Progenitor cell of endocrine pancreas (in vitro differentiated cells): Measurements from ENCODE around the gene SCAMP2. TPM values are rescaled to one million over a fixed set of nuclear protein-coding genes. Genes with fewer than 3 reads are reported as not detected.

ENCODE experiments used
- DNase-seq: peaks from one replicate; pipeline ENCODE4 v3.0.0; 2021; ENCODE audit warnings: low spot score; ENCODE audit not compliant: unreplicated experiment
- H3K27ac Mint-ChIP-seq: 2 replicates; pipeline ENCODE4 v1.8.0; 2021; ENCODE audit warnings: mild to moderate bottlenecking, moderate library complexity, mixed read lengths
- H3K27me3 Mint-ChIP-seq: 2 replicates; pipeline ENCODE4 v1.8.0; 2021; ENCODE audit warnings: mixed read lengths
- H3K36me3 Mint-ChIP-seq: 2 replicates; pipeline ENCODE4 v1.8.0; 2022; ENCODE audit warnings: mixed read lengths; ENCODE audit not compliant: insufficient read depth
- H3K4me1 Mint-ChIP-seq: 2 replicates; pipeline ENCODE4 v1.8.0; 2021; ENCODE audit warnings: low read depth, mixed read lengths
- H3K4me3 Mint-ChIP-seq: 2 replicates; pipeline ENCODE4 v1.8.0; 2021; ENCODE audit warnings: low read depth, mild to moderate bottlenecking, moderate library complexity, mixed read lengths
- H3K9me3 Mint-ChIP-seq: 2 replicates; pipeline ENCODE4 v1.8.0; 2021; ENCODE audit warnings: low read depth, mixed read lengths
- CTCF ChIP-seq: fragments of 200-600 bp; sonication (generic); IDR thresholded peaks from one replicate; pipeline ENCODE4 v1.5.0; 2021; ENCODE audit warnings: antibody characterized with exemption, mild to moderate bottlenecking; ENCODE audit not compliant: unreplicated experiment
- total RNA-seq: library from RNA; stranded (reverse); gene quantifications from 2 replicates; pipeline ENCODE4 v1.2.1, GENCODE V29; 2021

Gene SCAMP2
- total RNA-seq, 1 donor from 2014 or later, result 63.0 TPM

GRCh38 chr15:74844319-74845207 lies 28.6 kb downstream of the SCAMP2 start:
- TF ChIP-seq CTCF, result no peak
- no peak for DNase-seq
- Mint-ChIP-seq H3K27ac (peak overlapping the region; percentile 29), H3K4me1 (peaks cover 10% of the 10 kb centered on the region), H3K36me3 (peaks cover 6% of the 10 kb centered on the region), H3K9me3 (no peaks in the 10 kb centered on the region), H3K27me3 (no peaks in the 10 kb centered on the region), H3K4me3 (no peak overlapping the region)

- no peaks in the 10 kb centered on the region for H3K9me3 Mint-ChIP-seq
- TF ChIP-seq CTCF, result no peak
- H3K27ac Mint-ChIP-seq, result no peak overlapping the region
- H3K27me3 Mint-ChIP-seq, result no peaks in the 10 kb centered on the region
- H3K4me3 Mint-ChIP-seq, result peak overlapping the region; percentile 73
- H3K4me1 Mint-ChIP-seq, result peaks cover 10% of the 10 kb centered on the region
- DNase-seq, result no peak
- H3K36me3 Mint-ChIP-seq, result peaks cover 5% of the 10 kb centered on the region
These were observed 29.3 kb downstream of the SCAMP2 start for GRCh38 chr15:74843891-74844299.

GRCh38 chr15:74843445-74843828 lies 29.7 kb downstream of the SCAMP2 start:
- peaks cover 5% of the 10 kb centered on the region for H3K36me3 Mint-ChIP-seq
- no peaks in the 10 kb centered on the region for H3K9me3 Mint-ChIP-seq
- H3K27ac Mint-ChIP-seq, result peak overlapping the region; percentile 91
- DNase-seq, result no peak
- H3K4me1 Mint-ChIP-seq, result peaks cover 10% of the 10 kb centered on the region
- TF ChIP-seq CTCF, result no peak
- H3K4me3 Mint-ChIP-seq, result peak overlapping the region; percentile 73
- no peaks in the 10 kb centered on the region for H3K27me3 Mint-ChIP-seq

- no peaks in the 10 kb centered on the region for H3K9me3 Mint-ChIP-seq
- peaks cover 10% of the 10 kb centered on the region for H3K4me1 Mint-ChIP-seq
- DNase-seq, result peak; percentile 93
- peak; percentile 70 for TF ChIP-seq CTCF
- no peaks in the 10 kb centered on the region for H3K27me3 Mint-ChIP-seq
- H3K4me3 Mint-ChIP-seq, result peak within 1 kb of the TSS; percentile 90
- H3K36me3 Mint-ChIP-seq, result peaks cover 5% of the 10 kb centered on the region
- H3K27ac Mint-ChIP-seq, result peak within 1 kb of the TSS; percentile 97
These were observed 30.4 kb downstream of the SCAMP2 start, which contains the start of gene ULK3 for GRCh38 chr15:74842581-74843444. ULK3 (minus strand) TSS chr15:74843156; CDS start chr15:74843105, 51 bp downstream.

- H3K4me3 Mint-ChIP-seq, result peak overlapping the region; percentile 90
- peaks cover 2% of the 10 kb centered on the region for H3K36me3 Mint-ChIP-seq
- H3K9me3 Mint-ChIP-seq, result no peaks in the 10 kb centered on the region
- no peaks in the 10 kb centered on the region for H3K27me3 Mint-ChIP-seq
- no peak for TF ChIP-seq CTCF
- DNase-seq, result no peak
- peaks cover 10% of the 10 kb centered on the region for H3K4me1 Mint-ChIP-seq
- H3K27ac Mint-ChIP-seq, result peak overlapping the region; percentile 31
These were observed 31.2 kb downstream of the SCAMP2 start for GRCh38 chr15:74841891-74842373.
